Stimulated activated CD4-positive, alpha-beta T cell treated with anti-CD3 and anti-CD28 coated beads, Interleukin-4, amount 100 ng/mL, for 1 hour (primary cell): Measurements from ENCODE around the gene SNRPA.
"Not testable (repeated sequence)": the region's sequence is repeated elsewhere in the genome, so short reads cannot be mapped to it uniquely, and the experiment has no call there.

Experiments
- DNase-seq: peaks from one replicate; pipeline ENCODE4 v3.0.0-alpha.2; 2020

The SNRPA gene

GRCh38 chr19:40777937-40778705 lies 27.1 kb downstream of the SNRPA start, which contains the start of gene RAB4B:
Gene RAB4B, plus strand, starts transcription at chr19:40778247. Its CDS starts 129 bp downstream, at chr19:40778376.
- peak; percentile 100 for DNase-seq

- DNase-seq = no peak
Observed at GRCh38 chr19:40778706-40779284, 27.8 kb downstream of the SNRPA start.

- no peak for DNase-seq
Observed at GRCh38 chr19:40780582-40780981, 29.6 kb downstream of the SNRPA start.

- DNase-seq = no peak
Observed at GRCh38 chr19:40781140-40781539, 30.1 kb downstream of the SNRPA start.

DNA sequence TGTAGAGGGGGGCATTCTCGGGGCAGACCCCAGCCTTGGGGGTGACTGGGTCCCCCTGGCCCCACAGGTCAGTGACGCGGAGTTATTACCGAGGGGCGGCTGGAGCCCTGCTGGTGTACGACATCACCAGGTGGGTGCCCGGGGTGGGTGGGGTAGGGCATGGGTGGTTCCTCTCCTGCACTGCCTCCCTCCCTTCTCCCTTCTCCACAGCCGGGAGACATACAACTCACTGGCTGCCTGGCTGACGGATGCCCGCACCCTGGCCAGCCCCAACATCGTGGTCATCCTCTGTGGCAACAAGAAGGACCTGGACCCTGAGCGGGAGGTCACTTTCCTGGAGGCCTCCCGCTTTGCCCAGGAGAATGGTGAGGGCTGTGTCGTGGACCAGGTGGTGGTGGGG lies 32.7 kb downstream of the SNRPA start:
- DNase-seq = no peak

- not testable (repeated sequence) for DNase-seq
Observed at GRCh38 chr19:40784146-40784545, 33.1 kb downstream of the SNRPA start.

DNA sequence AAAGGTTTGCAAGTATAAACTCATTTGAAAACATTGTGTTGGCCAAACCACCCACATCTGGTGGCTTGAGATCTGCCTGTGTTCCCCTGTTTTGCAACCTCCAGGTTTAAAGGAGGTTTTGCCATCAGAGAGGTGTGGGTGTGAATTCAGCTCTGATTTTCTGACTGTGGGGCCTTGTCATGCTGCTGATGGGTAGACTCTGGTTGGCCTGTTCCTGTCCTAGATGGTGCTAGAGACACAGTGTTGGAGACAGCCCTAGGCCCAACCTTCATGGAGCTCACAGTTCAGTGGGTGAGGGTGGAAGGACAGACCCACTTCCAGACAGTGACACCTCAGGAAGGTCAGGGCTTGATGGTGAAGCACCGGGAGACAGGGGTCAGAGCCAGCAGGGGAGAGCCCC lies 34.5 kb downstream of the SNRPA start:
- no peak for DNase-seq

DNA sequence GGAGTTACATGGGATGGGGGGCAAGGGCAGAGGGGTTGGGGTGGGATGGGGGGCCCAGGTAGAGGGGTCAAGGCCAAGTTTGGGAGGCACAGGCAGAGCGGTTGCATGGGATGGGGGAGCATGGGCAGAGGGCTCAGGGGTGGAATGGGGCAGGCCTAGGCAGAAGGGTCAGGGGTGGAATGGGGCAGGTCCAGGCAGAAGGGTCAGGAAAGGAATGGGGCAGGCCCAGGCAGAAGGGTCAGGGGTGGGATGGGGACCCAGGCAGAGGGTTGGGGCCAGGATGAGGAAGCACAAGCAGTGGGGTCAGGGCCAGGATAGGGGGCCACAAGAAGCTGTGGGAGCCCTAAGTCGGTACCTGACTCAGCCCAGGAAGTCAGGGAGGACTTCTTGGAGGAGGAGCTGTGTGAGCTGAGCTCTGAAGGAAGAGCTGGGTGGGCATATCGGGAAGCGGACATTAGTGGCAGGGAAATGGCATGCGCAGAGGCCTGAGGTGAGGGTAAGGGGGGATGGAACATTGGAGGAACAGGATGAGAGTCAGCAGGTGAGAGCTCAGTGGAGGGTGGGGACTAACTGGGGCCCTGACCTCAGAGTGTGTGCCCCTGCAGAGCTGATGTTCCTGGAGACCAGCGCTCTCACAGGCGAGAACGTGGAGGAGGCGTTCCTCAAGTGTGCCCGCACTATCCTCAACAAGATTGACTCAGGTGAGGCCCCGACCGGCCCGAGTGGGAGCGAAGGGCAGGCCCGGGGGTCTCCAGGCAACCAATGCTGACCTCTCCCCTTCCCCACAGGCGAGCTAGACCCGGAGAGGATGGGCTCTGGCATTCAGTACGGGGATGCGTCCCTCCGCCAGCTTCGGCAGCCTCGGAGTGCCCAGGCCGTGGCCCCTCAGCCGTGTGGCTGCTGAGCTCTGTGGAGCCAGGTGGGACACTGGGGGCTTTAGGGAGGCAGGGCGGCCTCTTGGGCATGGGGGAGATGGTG lies 35.3 kb downstream of the SNRPA start:
- DNase-seq = no peak

DNA sequence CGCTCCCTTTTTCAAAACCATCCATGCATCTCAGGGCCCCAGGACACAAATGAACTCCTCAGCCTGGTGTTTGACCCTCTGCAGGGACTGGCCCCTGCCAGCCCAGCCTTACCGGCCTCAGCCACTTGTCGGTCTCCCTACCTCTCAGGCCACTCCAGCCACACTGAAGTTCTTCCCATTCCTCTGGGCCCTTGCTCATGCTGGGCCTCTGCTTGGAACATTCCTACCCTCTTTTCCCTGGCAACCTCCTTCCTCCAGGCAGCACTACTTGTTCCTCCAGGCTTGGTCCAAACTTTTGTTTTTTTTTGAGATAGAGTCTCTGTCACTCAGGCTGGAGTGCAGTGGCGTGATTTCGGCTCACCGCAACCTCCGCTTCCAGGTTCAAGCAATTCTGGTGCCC lies 40.3 kb downstream of the SNRPA start:
- no peak for DNase-seq

DNA sequence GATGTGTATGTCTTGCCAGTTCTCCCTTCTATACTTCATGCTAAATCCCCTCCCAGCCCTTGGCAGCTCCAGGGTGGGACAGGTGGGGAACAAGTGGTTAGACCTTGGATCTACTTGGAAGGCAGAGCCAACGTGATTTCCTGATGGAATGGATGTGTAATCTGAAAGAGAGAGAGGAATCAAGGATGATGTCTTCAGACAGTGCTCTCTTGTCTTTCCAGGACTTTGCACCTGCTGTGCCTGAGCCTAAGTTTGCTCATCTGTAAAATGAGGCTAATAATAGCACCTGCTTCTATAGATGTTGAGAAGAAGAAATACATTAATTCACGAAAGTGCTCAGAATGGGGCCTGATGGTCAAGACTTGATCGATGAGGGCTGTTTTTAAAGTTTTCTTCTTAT lies 41.0 kb downstream of the SNRPA start:
- DNase-seq = no peak

- DNase-seq = no peak
Observed at GRCh38 chr19:40797166-40797962, 46.4 kb downstream of the SNRPA start.

- DNase-seq = peak; percentile 61
Observed at GRCh38 chr19:40797963-40798682, 47.1 kb downstream of the SNRPA start.

- DNase-seq = peak; percentile 100
Observed at GRCh38 chr19:40798683-40799557, 47.9 kb downstream of the SNRPA start, which contains the start of gene EGLN2. Gene EGLN2, plus strand, starts transcription at chr19:40799191. Its CDS starts 1,382 bp downstream, at chr19:40800573.

DNA sequence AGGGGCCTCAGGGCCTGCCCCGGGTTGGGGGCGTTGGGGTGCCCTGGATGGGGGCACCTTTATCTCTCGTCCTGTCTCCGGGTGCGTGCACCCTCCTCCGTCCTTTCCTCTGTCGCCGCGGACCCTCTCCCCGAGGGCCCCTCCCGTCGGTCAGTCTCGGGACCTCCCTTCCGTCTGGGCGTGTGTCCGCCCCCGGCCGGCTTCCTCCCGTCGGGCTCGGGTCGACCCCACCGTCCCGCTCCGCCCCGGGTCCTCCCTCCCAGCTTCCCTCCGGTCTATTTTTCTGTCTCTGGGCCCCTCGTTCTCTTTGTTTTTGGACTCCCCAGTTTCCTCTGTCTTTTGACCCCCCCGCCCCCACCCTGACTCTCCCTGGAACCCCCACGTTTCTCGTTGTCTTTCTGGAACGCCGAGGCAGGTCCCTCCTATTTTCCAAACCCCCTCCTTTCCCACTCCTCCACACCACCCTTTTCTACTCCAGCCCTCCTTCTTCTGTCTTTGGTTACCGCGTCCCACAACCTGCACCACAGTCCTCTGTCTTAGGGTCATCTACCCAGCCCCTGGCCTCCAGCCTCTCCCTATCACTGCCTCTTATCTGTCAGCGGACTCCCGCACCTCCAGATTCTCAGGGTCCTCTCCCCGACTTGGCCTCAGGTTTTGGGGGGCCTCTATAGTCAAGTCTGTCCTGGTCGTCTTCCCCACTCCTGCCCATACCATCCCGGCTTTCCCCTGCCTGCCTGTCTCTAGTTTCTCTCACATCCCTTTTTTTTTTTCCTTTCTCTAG lies 48.7 kb downstream of the SNRPA start:
- no peak for DNase-seq

- DNase-seq = no peak
Observed at GRCh38 chr19:40800339-40800996, 49.5 kb downstream of the SNRPA start.

- no peak for DNase-seq
Observed at GRCh38 chr19:40800997-40801377, 50.0 kb downstream of the SNRPA start.

GRCh38 chr19:40801426-40802299 lies 50.7 kb downstream of the SNRPA start:
- no peak for DNase-seq
